ENCODE results near the gene CST3.
"Not testable (repeated sequence)": the region's sequence is repeated elsewhere in the genome, so short reads cannot be mapped to it uniquely, and the experiment has no call there.

The CST3 gene

GRCh38 chr20:23637282-23638221 lies at the start of gene CST3:
Gene CST3, minus strand, starts transcription at chr20:23637955. Its CDS starts 93 bp downstream, at chr20:23637862.
- DNase-seq: peak; percentile 82

GRCh38 chr20:23686046-23686750 lies 48.4 kb upstream of the CST3 start:
- no peak for DNase-seq

GRCh38 chr20:23685529-23685896 lies 47.8 kb upstream of the CST3 start:
- not testable (repeated sequence) for DNase-seq

- DNase-seq: no peak
Measured at GRCh38 chr20:23684261-23684660, 46.5 kb upstream of the CST3 start.

GRCh38 chr20:23683807-23684206 lies 46.1 kb upstream of the CST3 start:
- no peak for DNase-seq

- no peak for DNase-seq
Measured at GRCh38 chr20:23683281-23683680, 45.5 kb upstream of the CST3 start.

- no peak for DNase-seq
Measured at GRCh38 chr20:23680146-23680545, 42.4 kb upstream of the CST3 start.

GRCh38 chr20:23679133-23680092 lies 41.7 kb upstream of the CST3 start:
- no peak for DNase-seq

GRCh38 chr20:23673209-23673608 lies 35.5 kb upstream of the CST3 start:
- no peak for DNase-seq

GRCh38 chr20:23672158-23672557 lies 34.4 kb upstream of the CST3 start:
- DNase-seq: no peak

- no peak for DNase-seq
Measured at GRCh38 chr20:23671479-23671878, 33.7 kb upstream of the CST3 start.

- no peak for DNase-seq
Measured at GRCh38 chr20:23670361-23670760, 32.6 kb upstream of the CST3 start.

GRCh38 chr20:23669866-23670265 lies 32.1 kb upstream of the CST3 start:
- no peak for DNase-seq

- no peak for DNase-seq
Measured at GRCh38 chr20:23669327-23669726, 31.6 kb upstream of the CST3 start.

- peak; percentile 36 for DNase-seq
Measured at GRCh38 chr20:23668477-23668951, 30.8 kb upstream of the CST3 start.

GRCh38 chr20:23667666-23668065 lies 29.9 kb upstream of the CST3 start:
- no peak for DNase-seq

- DNase-seq: no peak
Measured at GRCh38 chr20:23666698-23667097, 28.9 kb upstream of the CST3 start.

- DNase-seq: no peak
Measured at GRCh38 chr20:23666189-23666588, 28.4 kb upstream of the CST3 start.

- DNase-seq: no peak
Measured at GRCh38 chr20:23664954-23665353, 27.2 kb upstream of the CST3 start.

- not testable (repeated sequence) for DNase-seq
Measured at GRCh38 chr20:23664046-23664445, 26.3 kb upstream of the CST3 start.

- DNase-seq: no peak
Measured at GRCh38 chr20:23663180-23663579, 25.4 kb upstream of the CST3 start.

- no peak for DNase-seq
Measured at GRCh38 chr20:23662276-23662870, 24.6 kb upstream of the CST3 start.
